Measurements from ENCODE around the gene SMIM14. TPM values are rescaled to one million over a fixed set of nuclear protein-coding genes. Genes with fewer than 3 reads are reported as not detected.

SMIM14 gene
- total RNA-seq, 3 donors from 2014 or later (not counting 1 experiment from before 2014, with no cell fraction given) = 12.6 to 21.8 (median 15.2) TPM

GRCh38 chr4:39568805-39569204 is 69.9 kb downstream of the SMIM14 start:
- Histone ChIP-seq H3K27me3 (ENCODE audit: control insufficient read depth, insufficient read depth, low read length) (no peaks in the 10 kb centered on the region), H3K9me3 (ENCODE audit: control insufficient read depth, insufficient read depth, low read length) (no peaks in the 10 kb centered on the region), H3K27ac (ENCODE audit: low read length) (no peak overlapping the region), H3K4me1 (ENCODE audit: control insufficient read depth, insufficient read depth, low read length) (no peaks in the 10 kb centered on the region), H3K4me3 (ENCODE audit: low read length) (no peak overlapping the region), H3K36me3 (ENCODE audit: control insufficient read depth, insufficient read depth, low read length) (peaks cover 7% of the 10 kb centered on the region)
- Mint-ChIP-seq H3K9me3 (no peaks in the 10 kb centered on the region), H3K4me1 (peaks cover 0 to 4% of the 10 kb centered on the region in 2 donors), H3K4me3 (no peak overlapping the region), H3K27ac (no peak overlapping the region), H3K36me3 (no peaks in the 10 kb centered on the region), H3K27me3 (ENCODE audit: low read depth in 2 of 2) (no peaks in the 10 kb centered on the region)
- DNase-seq = peak in 1 of 2 donors; percentile 9
- no peak for ATAC-seq
- intact Hi-C loops (cut with micrococcal nuclease) = no loop called here
- WGBS (ENCODE audit: insufficient coverage) = 85% methylated on average over 3 of the region's 3 CpGs
- TF ChIP-seq CTCF (IDR thresholded peaks at IDR 0.05) = no peak

- H3K36me3 Mint-ChIP-seq = no peaks in the 10 kb centered on the region
- Histone ChIP-seq H3K4me1 (ENCODE audit: control insufficient read depth, insufficient read depth, low read length) (no peaks in the 10 kb centered on the region), H3K27ac (ENCODE audit: low read length) (no peak overlapping the region), H3K4me3 (ENCODE audit: low read length) (no peak overlapping the region), H3K36me3 (ENCODE audit: control insufficient read depth, insufficient read depth, low read length) (peaks cover 6% of the 10 kb centered on the region), H3K27me3 (ENCODE audit: control insufficient read depth, insufficient read depth, low read length) (no peaks in the 10 kb centered on the region), H3K9me3 (ENCODE audit: control insufficient read depth, insufficient read depth, low read length) (no peaks in the 10 kb centered on the region)
- H3K27me3 Mint-ChIP-seq (ENCODE audit: low read depth in 2 of 2) = no peaks in the 10 kb centered on the region
- intact Hi-C loops (cut with micrococcal nuclease) = no loop called here
- peaks cover 0 to 4% of the 10 kb centered on the region in 2 donors for H3K4me1 Mint-ChIP-seq
- no peak overlapping the region for H3K4me3 Mint-ChIP-seq
- H3K27ac Mint-ChIP-seq = no peak overlapping the region
- no peak for ATAC-seq
- WGBS (ENCODE audit: insufficient coverage) = 96% methylated on average over 6 of the region's 6 CpGs
- H3K9me3 Mint-ChIP-seq = no peaks in the 10 kb centered on the region
- DNase-seq = no peak
- TF ChIP-seq CTCF (IDR thresholded peaks at IDR 0.05) = no peak
These were observed 72.6 kb downstream of the SMIM14 start for GRCh38 chr4:39565878-39566600.

GRCh38 chr4:39563346-39563847 is 75.3 kb downstream of the SMIM14 start:
- no peak overlapping the region for H3K4me3 Mint-ChIP-seq
- no peaks in the 10 kb centered on the region for H3K27me3 Mint-ChIP-seq (ENCODE audit: low read depth in 2 of 2)
- no peaks in the 10 kb centered on the region for H3K27me3 ChIP-seq (ENCODE audit: control insufficient read depth, insufficient read depth, low read length)
- H3K9me3 ChIP-seq (ENCODE audit: control insufficient read depth, insufficient read depth, low read length) = no peaks in the 10 kb centered on the region
- peaks cover 5% of the 10 kb centered on the region for H3K36me3 ChIP-seq (ENCODE audit: control insufficient read depth, insufficient read depth, low read length)
- no peaks in the 10 kb centered on the region for H3K4me1 Mint-ChIP-seq
- H3K9me3 Mint-ChIP-seq = no peaks in the 10 kb centered on the region
- H3K4me3 ChIP-seq (ENCODE audit: low read length) = no peak overlapping the region
- ATAC-seq (no peak), DNase-seq (no peak)
- no peak overlapping the region for H3K27ac ChIP-seq (ENCODE audit: low read length)
- WGBS (ENCODE audit: insufficient coverage) = 94% methylated on average over 6 of the region's 6 CpGs
- H3K4me1 ChIP-seq (ENCODE audit: control insufficient read depth, insufficient read depth, low read length) = no peaks in the 10 kb centered on the region
- no peaks in the 10 kb centered on the region for H3K36me3 Mint-ChIP-seq
- H3K27ac Mint-ChIP-seq = no peak overlapping the region
- no peak for TF ChIP-seq CTCF (IDR thresholded peaks at IDR 0.05)
- intact Hi-C loops (cut with micrococcal nuclease) = no loop called here

- no peak overlapping the region for H3K4me3 Mint-ChIP-seq
- H3K4me3 ChIP-seq (ENCODE audit: low read length) = no peak overlapping the region
- H3K4me1 ChIP-seq (ENCODE audit: control insufficient read depth, insufficient read depth, low read length) = no peaks in the 10 kb centered on the region
- H3K36me3 Mint-ChIP-seq = no peaks in the 10 kb centered on the region
- ATAC-seq (no peak), DNase-seq (no peak)
- H3K9me3 ChIP-seq (ENCODE audit: control insufficient read depth, insufficient read depth, low read length) = no peaks in the 10 kb centered on the region
- no peaks in the 10 kb centered on the region for H3K27me3 Mint-ChIP-seq (ENCODE audit: low read depth in 2 of 2)
- TF ChIP-seq CTCF (IDR thresholded peaks at IDR 0.05) = no peak
- WGBS (ENCODE audit: insufficient coverage) = over 99% methylated on average over 5 of the region's 5 CpGs
- H3K9me3 Mint-ChIP-seq = no peaks in the 10 kb centered on the region
- H3K27ac ChIP-seq (ENCODE audit: low read length) = no peak overlapping the region
- H3K4me1 Mint-ChIP-seq = no peaks in the 10 kb centered on the region
- no peaks in the 10 kb centered on the region for H3K27me3 ChIP-seq (ENCODE audit: control insufficient read depth, insufficient read depth, low read length)
- intact Hi-C loops (cut with micrococcal nuclease) = no loop called here
- H3K27ac Mint-ChIP-seq = no peak overlapping the region
- peaks cover 5% of the 10 kb centered on the region for H3K36me3 ChIP-seq (ENCODE audit: control insufficient read depth, insufficient read depth, low read length)
These were observed 75.9 kb downstream of the SMIM14 start for GRCh38 chr4:39562792-39563191.

Data from natural killer cell (primary cell).